Measurements from ENCODE around the gene DAB2. TPM values are rescaled to one million over a fixed set of nuclear protein-coding genes. Genes with fewer than 3 reads are reported as not detected.

Gene DAB2
- total RNA-seq, 1 experiment from 2014 or later, result 135 TPM

- H3K9me3 Mint-ChIP-seq (ENCODE audit: unreplicated experiment), result peaks cover 16% of the 10 kb centered on the region
- no peak overlapping the region for H3K27ac Mint-ChIP-seq (ENCODE audit: unreplicated experiment)
- Histone ChIP-seq H3K4me1 (no peaks in the 10 kb centered on the region), H3K4me3 (ENCODE audit: low read depth, low read length) (no peak overlapping the region), H3K9me3 (no peaks in the 10 kb centered on the region), H3K27me3 (replicated peaks; ENCODE audit: control insufficient read depth, insufficient read depth, low read length) (no peaks in the 10 kb centered on the region), H3K36me3 (ENCODE audit: control insufficient read depth, insufficient read depth, low read length) (no peaks in the 10 kb centered on the region)
- no peaks in the 10 kb centered on the region for H3K27me3 Mint-ChIP-seq (ENCODE audit: insufficient read depth, unreplicated experiment)
- DNase-seq, result no peak
- H3K4me1 Mint-ChIP-seq (ENCODE audit: low read depth, unreplicated experiment), result no peaks in the 10 kb centered on the region
- intact Hi-C loops (cut with micrococcal nuclease; ENCODE audit: unreplicated experiment), result no loop called here
- BruUV-seq (replicated peaks), result no TSS peak
- CTCF ChIA-PET, result no interaction called here
- H3K36me3 Mint-ChIP-seq (ENCODE audit: insufficient read depth, unreplicated experiment), result no peaks in the 10 kb centered on the region
- no peak for TF ChIP-seq CTCF (IDR thresholded peaks at IDR 0.05; ENCODE audit: insufficient read depth in 1 of 2, low read depth in 1 of 2, low read length in 1 of 2, severe bottlenecking in 1 of 2, unreplicated experiment in 1 of 2)
- POLR2A ChIA-PET, result no interaction called here
- no peak overlapping the region for H3K4me3 Mint-ChIP-seq (ENCODE audit: unreplicated experiment)
Observed at GRCh38 chr5:39461007-39461682, 36.4 kb upstream of the DAB2 start.

- BruUV-seq (replicated peaks), result no TSS peak
- Mint-ChIP-seq H3K36me3 (ENCODE audit: insufficient read depth, unreplicated experiment) (no peaks in the 10 kb centered on the region), H3K27me3 (ENCODE audit: insufficient read depth, unreplicated experiment) (no peaks in the 10 kb centered on the region)
Observed at GRCh38 chr5:39459907-39460306, 35.1 kb upstream of the DAB2 start.

GRCh38 chr5:39459071-39459470 lies 34.3 kb upstream of the DAB2 start:
- no peak overlapping the region for H3K27ac Mint-ChIP-seq (ENCODE audit: unreplicated experiment)
- H3K4me1 Mint-ChIP-seq (ENCODE audit: low read depth, unreplicated experiment), result peaks cover 7% of the 10 kb centered on the region
- H3K9me3 Mint-ChIP-seq (ENCODE audit: unreplicated experiment), result peaks cover 16% of the 10 kb centered on the region
- CTCF ChIA-PET, result no interaction called here
- Histone ChIP-seq H3K27me3 (replicated peaks; ENCODE audit: control insufficient read depth, insufficient read depth, low read length) (no peaks in the 10 kb centered on the region), H3K4me3 (ENCODE audit: low read depth, low read length) (no peak overlapping the region), H3K36me3 (ENCODE audit: control insufficient read depth, insufficient read depth, low read length) (no peaks in the 10 kb centered on the region), H3K9me3 (no peaks in the 10 kb centered on the region), H3K4me1 (no peaks in the 10 kb centered on the region)
- DNase-seq, result no peak
- no peak for TF ChIP-seq CTCF (IDR thresholded peaks at IDR 0.05; ENCODE audit: insufficient read depth in 1 of 2, low read depth in 1 of 2, low read length in 1 of 2, severe bottlenecking in 1 of 2, unreplicated experiment in 1 of 2)
- H3K36me3 Mint-ChIP-seq (ENCODE audit: insufficient read depth, unreplicated experiment), result no peaks in the 10 kb centered on the region
- POLR2A ChIA-PET, result no interaction called here
- no peaks in the 10 kb centered on the region for H3K27me3 Mint-ChIP-seq (ENCODE audit: insufficient read depth, unreplicated experiment)
- H3K4me3 Mint-ChIP-seq (ENCODE audit: unreplicated experiment), result no peak overlapping the region
- intact Hi-C loops (cut with micrococcal nuclease; ENCODE audit: unreplicated experiment), result no loop called here
- no TSS peak for BruUV-seq (replicated peaks)

More at GRCh38 chr5:39459907-39460306, 35.1 kb upstream of the DAB2 start:
- peaks cover 16% of the 10 kb centered on the region for H3K9me3 Mint-ChIP-seq (ENCODE audit: unreplicated experiment)
- intact Hi-C loops (cut with micrococcal nuclease; ENCODE audit: unreplicated experiment), result no loop called here
- no peak overlapping the region for H3K4me3 ChIP-seq (ENCODE audit: low read depth, low read length)
- DNase-seq, result no peak
- CTCF ChIA-PET, result interaction anchor here (0.5 kb wide), 1 partner anchor 80 kb away, joined by 3 read pairs; no protein-coding TSS in a partner anchor
- no peaks in the 10 kb centered on the region for H3K36me3 ChIP-seq (ENCODE audit: control insufficient read depth, insufficient read depth, low read length)
- POLR2A ChIA-PET, result no interaction called here
- no peak overlapping the region for H3K27ac Mint-ChIP-seq (ENCODE audit: unreplicated experiment)
- H3K27me3 ChIP-seq (replicated peaks; ENCODE audit: control insufficient read depth, insufficient read depth, low read length), result no peaks in the 10 kb centered on the region
- no peak for TF ChIP-seq CTCF (IDR thresholded peaks at IDR 0.05; ENCODE audit: insufficient read depth in 1 of 2, low read depth in 1 of 2, low read length in 1 of 2, severe bottlenecking in 1 of 2, unreplicated experiment in 1 of 2)
- no peaks in the 10 kb centered on the region for H3K9me3 ChIP-seq
- peaks cover 7% of the 10 kb centered on the region for H3K4me1 Mint-ChIP-seq (ENCODE audit: low read depth, unreplicated experiment)
- H3K4me1 ChIP-seq, result no peaks in the 10 kb centered on the region
- H3K4me3 Mint-ChIP-seq (ENCODE audit: unreplicated experiment), result no peak overlapping the region
